ENCODE measurements around the gene UBAP2. TPM values are rescaled to one million over a fixed set of nuclear protein-coding genes. Genes with fewer than 3 reads are reported as not detected.
"Not testable (repeated sequence)": the region's sequence is repeated elsewhere in the genome, so short reads cannot be mapped to it uniquely, and the experiment has no call there.

The UBAP2 gene
- total RNA-seq, 1 experiment from 2014 or later, result 24.8 TPM

DNA sequence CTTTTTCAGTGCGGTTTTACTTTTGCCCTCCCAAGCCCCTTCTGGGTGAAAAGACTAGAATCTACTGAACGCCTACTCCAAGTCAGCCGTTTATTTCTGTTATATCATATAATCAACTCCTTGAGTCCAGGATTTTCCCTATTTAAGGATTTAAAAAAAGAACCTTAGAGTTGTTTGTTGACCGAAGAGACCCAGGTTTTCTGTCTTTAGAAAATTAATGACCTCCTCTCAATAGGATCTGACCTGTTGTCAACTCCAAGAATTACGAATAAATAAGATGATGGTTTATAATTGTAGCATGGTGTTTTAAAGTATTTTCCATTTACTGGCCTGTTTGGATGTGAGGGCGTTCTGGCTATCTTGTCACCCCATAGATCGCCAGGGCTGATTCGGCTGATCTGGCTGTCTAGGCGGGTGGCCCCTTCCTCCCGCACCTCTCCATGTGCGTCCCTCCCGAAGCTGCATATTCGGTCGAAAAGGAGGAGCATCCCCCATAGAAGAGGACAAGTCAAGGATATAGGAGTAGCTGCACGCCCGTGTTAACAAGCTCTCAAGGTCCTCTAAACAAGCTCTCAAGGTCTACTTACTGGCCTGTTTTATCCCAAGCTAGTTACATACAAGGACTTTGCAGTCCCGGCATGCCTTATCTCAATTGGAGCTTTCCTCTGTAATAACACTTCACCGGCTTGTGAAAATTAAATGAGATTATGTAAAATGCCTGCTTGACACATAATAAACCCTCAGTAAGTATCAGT, 1.1 kb upstream of the UBAP2 start:
- DNase-seq (ENCODE audit: low spot score), result peak; percentile 23

DNA sequence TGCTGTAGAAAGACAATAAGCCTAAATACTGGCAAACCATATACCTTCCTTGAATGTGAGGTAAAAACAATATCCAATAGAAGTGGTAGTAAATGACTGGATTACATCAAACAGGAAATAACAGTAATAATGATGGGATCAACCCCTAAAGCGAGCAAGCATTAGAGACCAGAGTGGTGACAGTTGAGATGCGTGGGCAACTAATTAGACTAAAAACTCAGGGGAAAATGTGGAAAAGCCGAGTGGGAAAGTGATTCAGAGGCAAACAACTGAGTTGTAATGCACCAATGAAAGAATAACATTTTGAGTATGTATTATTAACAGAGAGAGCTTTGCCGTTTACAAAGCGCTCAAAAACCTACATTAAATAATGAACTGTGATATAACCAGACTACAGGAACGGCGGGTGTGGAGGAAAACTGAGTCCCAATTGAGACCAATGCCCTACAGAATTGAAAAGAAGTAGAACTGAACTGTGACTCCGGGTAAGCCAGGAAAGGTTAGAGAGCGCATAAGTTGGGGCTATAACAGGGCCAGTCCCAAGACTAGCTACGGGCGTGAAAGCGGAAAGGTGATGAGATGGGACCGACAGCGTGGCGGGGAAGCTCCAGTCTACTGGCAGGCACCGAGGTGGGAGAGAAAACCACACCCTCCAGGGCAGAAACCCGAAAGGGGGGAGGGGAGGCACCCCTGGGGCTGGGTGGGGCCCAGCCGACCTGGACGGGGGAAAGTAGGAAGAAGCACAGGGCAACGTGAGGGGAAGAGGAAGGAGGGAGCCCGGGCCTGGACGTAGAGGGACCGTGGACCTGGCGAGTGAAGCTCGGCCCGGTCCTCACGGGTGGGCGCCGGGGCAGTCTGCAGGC, 592 bp downstream of the UBAP2 start:
- no peak for DNase-seq (ENCODE audit: low spot score)

DNA sequence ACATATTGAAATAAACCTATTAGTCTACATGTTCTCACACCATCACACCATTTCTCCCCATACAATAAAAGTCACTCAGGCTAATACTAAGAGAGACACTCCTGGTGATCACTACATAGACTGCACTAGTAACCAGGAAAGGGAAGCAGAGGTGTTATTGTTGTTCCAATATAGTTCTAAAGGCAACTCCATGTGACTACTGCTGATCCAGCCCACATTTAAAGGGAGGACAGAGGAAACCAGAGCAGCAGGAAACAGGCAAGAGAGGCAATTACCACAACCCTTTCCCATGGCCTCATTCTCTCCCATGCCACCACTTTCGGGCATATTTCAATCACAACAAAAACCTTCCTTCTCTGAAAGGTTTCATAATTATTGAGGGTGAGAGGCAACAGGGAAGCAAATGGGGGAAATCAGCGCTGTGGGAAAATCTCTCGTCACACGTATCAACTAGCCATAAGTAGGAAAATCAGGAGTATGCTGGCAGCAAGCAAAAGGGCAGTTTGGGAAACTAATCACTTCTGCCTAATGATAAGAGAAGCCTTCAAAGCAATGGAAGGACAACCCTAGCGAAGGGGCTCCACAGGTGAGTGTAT, 1.8 kb downstream of the UBAP2 start:
- peak; percentile 48 for DNase-seq (ENCODE audit: low spot score)

DNA sequence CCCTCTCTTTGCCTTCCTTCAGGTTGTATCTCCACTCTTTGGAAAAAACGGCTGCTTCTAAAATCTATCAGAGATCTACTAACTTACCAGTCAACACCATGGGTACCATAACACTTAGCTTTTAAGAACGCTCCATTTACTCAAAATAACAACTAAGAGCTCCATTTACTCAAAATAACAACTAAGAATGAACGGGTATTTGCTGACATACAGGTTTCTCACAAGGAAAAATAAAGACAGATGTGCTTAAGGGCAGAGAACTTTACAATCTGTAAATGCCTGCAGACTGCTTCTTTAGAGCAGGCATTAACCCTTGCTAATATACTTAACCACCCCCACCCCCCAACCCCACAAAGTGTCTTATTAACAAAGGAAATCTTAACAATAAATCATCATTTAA, 2.8 kb downstream of the UBAP2 start:
- no peak for DNase-seq (ENCODE audit: low spot score)

DNA sequence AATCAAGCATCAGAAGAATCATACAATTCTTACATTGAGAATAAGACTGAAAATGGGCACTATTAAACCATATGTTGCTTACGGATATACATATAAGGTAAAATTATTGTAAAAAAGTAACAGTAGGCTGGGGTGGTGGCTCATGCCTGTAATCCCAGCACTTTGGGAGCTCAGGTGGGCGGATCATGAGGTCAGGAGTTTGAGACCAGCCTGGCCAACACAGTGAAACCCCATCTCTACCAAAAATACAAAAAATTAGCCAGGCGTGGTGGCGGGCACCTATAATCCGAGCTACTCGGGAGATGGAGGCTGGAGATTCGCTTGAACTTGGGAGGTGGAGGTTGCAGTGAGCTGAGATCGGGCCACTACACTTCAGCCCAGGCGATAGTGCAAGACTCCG, 6.6 kb downstream of the UBAP2 start:
- DNase-seq (ENCODE audit: low spot score), result not testable (repeated sequence)

DNA sequence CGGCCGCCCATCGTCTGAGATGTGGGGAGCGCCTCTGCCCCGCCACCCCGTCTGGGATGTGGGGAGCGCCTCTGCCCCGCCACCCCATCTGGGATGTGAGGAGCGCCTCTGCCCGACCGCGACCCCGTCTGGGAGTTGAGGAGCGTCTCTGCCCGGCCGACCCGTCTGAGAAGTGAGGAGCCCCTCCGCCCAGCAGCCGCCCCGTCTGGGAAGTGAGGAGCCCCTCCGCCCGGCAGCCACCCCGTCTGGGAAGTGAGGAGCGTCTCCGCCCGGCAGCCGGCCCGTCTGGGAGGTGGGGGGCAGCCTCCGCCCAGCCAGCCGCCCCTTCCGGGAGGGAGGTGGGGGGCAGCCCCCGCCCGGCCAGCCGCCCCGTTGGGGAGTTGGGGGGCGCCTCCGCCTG, 9.8 kb downstream of the UBAP2 start:
- not testable (repeated sequence) for DNase-seq (ENCODE audit: low spot score)

DNA sequence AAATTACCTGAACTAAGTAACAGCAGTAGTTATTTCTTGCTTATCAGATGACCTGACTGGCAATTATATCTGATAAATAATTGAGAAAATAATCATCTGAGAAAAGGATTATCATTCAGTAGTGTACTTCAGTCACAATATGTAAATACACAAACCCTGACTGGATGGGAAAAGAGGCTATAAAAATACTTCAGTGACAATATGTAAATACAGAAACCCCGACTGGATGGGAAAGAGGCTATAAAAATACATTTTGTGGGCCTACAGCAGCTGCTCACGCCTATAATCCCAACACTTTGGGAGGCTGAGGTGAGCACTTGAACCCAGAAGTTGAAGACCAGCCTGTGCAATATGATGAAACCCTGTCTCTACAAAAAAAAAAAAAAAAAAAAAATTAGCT, 11.1 kb downstream of the UBAP2 start:
- no peak for DNase-seq (ENCODE audit: low spot score)

DNA sequence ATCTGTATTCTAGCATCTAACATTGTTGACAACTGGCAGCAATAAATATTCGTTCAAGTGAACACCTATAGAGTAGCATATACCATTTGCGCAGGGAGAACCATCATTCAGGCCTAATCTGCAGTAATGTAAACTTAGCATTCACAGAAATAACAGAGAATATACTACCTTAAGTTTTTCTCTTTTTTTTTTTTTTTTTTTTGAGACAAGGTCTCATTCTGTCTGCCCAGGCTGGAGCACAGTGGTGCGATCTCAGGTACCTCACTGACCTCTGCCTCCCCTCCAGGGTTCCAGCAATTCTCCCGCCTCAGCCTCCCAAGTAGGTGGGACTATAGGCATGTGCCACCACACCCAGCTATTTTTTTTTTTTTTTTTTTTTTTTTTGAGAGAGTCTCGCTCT, 12.1 kb downstream of the UBAP2 start:
- no peak for DNase-seq (ENCODE audit: low spot score)

DNA sequence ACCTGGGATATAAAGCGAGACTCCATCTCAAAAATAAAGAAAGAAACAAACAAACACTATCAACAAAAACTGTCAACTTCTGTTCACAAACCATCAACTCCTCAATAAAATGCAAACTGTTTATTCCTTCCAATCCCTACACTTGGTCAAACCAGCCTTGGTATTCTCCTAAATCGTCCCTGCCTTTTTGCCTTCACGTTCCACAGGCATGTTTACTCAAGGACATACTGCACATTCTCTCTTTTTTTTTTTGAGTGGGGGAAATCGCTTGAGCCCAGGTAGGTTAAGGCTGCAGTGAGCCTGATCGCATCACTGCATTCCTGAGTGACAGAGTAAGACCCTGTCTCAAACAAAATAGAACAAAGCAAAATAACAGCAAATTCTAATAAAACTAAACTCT, 13.0 kb downstream of the UBAP2 start:
- DNase-seq (ENCODE audit: low spot score), result no peak

DNA sequence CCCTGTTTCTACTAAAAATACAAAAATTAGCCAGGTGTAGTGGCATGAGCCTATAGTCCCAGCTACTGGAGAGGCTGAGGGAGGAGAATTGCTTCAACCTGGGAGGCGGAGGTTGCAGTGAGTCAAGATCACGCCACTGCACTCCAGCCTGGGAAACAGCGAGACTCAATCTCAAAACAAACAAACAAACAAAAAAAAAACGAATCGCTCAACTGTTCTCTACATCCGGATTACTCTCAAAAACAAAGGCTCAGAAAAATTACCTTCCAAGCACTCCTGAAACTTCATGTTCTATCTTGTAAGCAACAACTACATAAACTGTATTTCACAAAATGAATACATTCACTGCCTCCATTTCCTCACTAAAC, 14.0 kb downstream of the UBAP2 start:
- DNase-seq (ENCODE audit: low spot score), result no peak

DNA sequence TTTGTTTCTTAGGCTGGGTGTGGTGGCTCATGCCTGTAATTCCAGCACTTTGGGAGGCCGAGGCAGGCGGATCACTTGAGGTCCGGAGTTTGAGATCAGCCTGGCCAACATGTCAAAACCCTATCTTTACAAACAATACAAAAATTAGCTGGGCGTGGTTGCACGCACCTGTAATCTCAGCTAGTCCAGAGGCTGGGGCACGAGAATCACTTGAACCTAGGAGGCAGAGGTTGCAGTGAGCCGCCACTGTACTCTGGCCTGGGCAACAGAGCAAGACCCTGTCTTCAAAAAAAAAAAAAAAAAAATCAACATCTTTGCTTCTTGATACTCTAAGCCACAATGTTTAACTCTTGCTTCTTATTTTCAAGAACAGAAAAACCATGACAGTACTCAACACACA, 16.1 kb downstream of the UBAP2 start:
- no peak for DNase-seq (ENCODE audit: low spot score)

DNA sequence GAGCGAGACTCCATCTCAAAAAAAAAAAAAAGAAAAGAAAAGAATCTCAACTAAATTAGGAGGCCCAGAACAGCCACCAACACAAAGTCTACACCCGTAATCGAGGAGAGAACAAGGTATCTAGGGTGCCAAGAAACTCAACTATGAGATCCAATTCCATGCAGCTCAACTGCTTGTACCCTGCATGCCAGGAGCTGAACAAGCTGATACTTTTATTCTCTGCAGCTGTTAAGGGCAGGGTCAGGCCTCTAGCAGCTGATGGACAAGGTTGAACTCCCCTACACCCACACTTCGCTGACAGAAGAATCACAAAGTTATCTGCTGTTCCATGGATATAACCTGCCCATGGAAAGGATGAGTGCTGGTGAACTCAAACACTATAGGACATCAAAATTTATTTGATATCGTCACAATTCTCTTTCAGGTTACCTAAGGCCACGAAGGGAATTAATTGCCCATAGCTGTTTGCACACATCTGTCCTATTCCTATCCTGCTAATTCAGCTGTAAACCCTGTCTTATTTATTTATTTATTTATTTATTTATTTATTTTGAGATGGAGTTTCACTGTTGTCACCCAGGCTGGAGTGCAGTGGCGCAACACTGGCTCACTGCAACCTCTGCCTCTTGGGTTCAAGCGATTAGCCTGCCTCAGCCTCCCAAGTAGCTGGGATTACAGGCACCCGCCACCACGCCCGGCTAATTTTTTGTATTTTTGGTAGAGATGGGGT, 20.7 kb downstream of the UBAP2 start:
- DNase-seq (ENCODE audit: low spot score), result no peak

DNA sequence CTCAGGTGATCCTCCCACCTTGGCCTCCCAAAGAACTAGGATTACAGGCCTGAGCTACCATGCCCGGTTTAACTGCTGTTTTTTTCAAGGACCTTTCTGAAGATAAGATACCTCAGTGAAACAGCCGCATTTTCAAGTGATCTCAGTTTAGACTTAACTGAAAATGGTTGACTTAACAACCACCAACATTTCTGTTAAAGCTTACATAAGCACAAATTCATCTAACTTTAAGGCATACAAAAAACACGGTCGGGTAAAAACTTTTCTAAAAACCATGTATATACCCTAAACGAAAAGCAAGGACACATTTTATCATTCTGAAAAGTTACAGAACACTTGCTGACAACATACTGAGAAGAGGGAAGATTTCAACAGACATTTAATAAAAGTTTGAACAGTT, 22.9 kb downstream of the UBAP2 start:
- no peak for DNase-seq (ENCODE audit: low spot score)

DNA sequence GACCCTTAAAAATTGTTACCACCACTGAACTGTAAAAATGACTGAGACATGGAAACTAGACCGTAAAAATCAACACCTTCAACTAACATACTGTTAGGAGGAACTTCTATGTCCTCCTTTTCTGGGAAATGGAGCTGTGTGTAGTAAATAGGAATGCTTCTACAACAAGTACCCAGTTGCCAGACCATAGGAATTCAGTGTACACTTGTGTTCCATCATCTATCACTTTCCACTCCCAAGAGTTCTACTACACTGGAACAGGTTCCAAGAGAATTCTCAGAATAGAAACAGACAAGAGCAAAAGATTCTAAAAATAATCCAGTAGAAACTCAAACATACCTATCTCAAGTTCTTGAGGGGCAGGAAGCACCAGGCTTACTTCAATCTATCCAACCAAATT, 23.6 kb downstream of the UBAP2 start:
- no peak for DNase-seq (ENCODE audit: low spot score)

DNA sequence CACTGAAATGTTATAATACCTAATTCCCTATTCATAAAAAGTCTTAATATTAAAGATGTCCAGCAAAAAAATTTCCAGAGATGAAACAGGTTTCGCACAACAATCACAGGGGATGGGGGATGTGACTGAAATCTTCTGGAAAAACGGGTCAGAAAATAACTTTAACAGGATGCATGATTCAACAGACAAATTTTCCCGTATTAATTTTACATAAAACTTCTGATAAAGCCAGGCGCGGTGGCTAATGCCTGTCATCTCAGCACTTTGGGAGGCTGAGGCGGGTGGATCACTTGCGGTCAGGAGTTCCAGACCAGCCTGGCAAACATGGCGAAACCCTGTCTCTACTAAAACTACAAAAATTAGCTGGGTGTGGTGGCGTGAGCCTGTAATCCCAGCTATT, 24.2 kb downstream of the UBAP2 start:
- not testable (repeated sequence) for DNase-seq (ENCODE audit: low spot score)

DNA sequence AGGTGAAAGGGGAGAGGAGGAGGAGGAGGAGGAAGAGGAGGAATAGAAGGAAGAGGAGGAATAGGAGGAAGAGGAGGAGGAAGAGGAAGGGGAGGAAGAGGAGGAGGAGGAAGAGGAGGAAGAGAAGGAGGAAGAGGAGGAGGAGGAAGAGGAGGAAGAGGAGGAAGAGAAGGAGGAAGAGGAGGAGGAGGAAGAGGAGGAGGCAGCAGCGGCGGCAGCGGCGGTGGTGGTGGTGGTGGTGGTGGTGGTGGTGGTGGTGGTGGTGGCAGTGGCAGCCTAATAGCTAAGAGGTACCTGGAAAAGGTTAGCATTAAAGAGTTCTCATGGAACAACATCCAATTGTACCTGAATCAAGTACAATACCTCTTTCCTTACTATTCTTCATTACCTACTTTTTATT, 32.5 kb downstream of the UBAP2 start:
- no peak for DNase-seq (ENCODE audit: low spot score)

DNA sequence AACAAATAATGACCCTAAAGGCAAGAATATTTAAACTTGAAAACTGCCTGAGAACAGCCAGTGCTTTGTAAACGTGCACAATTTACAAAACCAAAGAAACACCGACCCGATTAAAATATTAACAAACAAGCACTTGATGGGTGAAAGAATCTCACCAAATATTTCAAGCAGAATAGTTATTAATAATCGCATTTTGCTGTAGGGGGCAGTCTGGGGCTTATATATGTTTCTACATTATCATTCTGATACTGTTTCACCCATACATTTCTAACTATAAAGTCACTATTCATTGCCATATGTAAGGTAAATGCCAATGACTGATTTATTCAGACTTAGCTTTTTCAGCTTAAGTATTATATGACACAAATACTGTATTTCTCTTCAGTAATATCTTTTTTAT, 37.7 kb downstream of the UBAP2 start:
- DNase-seq (ENCODE audit: low spot score), result peak; percentile 36

DNA sequence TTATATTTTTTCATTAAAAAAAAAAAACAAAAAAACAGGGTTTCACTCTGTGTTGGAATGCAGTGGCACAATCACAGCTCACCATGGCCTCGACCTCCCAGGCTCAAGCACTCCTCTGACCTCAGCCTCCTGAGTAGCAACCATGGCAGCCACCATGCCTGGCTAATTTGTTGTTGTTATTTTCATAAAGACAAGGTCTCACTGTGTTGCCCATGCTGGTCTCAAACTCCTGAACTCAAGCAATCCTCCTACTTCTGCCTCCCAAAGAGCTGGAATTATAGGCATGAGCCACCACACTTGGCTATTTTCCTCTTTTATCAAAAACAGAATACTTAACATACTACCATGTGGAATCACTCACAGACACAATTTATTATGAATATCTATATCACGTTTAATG, 46.7 kb downstream of the UBAP2 start:
- DNase-seq (ENCODE audit: low spot score), result no peak

DNA sequence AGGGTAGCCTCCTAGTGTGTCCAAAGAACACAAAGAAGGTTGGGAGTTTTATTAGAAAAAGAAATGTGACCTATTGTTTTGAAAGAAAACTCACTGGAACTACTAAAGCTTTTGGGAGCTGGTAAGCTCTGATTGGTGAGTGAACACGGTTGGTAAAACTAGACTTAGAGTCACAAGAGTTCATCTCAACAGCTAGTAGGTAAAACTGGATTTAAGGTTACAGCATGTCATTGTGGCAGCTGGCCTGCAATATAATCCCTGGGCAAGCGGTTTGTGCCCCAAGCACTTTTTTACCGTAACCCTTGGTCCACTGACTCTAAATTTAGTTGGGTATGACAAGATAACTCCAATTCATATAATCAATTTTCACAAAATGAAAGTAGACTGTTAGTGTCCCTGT, 47.4 kb downstream of the UBAP2 start:
- DNase-seq (ENCODE audit: low spot score), result no peak

DNA sequence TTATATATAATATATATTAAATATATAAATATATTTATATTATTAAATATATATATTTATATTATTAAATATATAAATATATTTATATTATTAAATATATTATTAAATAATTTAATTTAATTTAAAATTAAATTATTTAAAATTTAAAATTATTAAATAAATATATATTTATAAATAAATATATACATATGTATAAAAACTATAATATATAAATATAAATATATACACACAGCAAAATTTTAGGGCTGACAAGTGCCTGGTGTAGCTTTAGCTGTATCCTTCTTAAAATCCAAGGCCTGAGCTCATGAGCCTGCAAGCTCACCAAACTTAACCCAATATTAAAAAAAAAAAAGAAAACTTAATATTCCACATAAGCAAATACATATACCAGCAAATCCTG, 53.2 kb downstream of the UBAP2 start:
- DNase-seq (ENCODE audit: low spot score), result no peak

DNA sequence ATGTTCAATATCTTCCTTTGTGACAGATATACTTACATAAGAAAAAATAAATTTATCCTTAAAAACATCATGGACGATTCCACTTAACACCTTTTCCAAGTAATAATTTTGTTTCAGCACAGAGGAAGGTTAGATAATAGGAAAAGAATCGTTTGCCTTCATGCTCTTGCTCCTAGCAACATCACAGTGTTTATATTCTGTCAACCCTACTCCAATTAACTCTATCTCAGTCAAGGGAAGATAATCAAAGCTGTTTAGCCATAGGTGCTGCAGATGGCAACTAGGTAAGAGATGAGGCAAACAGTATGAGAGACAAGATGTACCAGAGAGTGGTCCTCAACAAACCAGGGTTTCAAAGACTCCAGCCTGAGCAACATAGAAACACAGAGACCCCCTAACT, 55.6 kb downstream of the UBAP2 start:
- DNase-seq (ENCODE audit: low spot score), result no peak

DNA sequence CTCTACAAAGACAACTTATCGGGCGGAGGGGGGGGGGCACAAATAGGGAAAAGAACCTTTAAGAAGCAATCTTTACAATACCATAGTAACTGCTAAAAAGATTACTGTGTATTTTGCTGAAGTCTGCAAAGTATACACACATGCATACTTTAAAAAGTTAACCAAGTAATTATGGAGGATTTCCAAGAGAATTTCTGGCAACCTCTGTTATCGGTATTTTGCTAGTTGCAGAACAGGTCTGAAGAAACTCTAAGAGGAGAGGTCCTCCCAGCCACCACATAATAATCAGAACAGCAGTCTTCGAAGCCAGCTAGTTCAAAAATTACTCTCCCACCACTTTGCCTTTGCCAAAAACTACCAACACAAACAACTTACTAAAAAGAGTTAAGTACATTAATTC, 56.1 kb downstream of the UBAP2 start:
- no peak for DNase-seq (ENCODE audit: low spot score)

All from HT-29 (cell line).